Mucosa of gallbladder (tissue), 1 donor: ENCODE data around the gene LCE5A. TPM values are rescaled to one million over a fixed set of nuclear protein-coding genes. Genes with fewer than 3 reads are reported as not detected.
"Not testable (repeated sequence)": the region's sequence is repeated elsewhere in the genome, so short reads cannot be mapped to it uniquely, and the experiment has no call there.

Source experiments
- DNase-seq: peaks from one replicate; pipeline ENCODE4 v3.0.0-alpha.2; 2020; ENCODE audit warnings: low spot score
- total RNA-seq: library from RNA; stranded (reverse); gene quantifications from one replicate; pipeline ENCODE4 v1.2.1, GENCODE V29; 2021
- donor health status: DM: no; HTN: no; CAD: no.

Gene LCE5A
- total RNA-seq, 1 donor from 2014 or later = not detected

GRCh38 chr1:152516082-152516481 is 5.5 kb downstream of the LCE5A start:
- DNase-seq = no peak

DNA sequence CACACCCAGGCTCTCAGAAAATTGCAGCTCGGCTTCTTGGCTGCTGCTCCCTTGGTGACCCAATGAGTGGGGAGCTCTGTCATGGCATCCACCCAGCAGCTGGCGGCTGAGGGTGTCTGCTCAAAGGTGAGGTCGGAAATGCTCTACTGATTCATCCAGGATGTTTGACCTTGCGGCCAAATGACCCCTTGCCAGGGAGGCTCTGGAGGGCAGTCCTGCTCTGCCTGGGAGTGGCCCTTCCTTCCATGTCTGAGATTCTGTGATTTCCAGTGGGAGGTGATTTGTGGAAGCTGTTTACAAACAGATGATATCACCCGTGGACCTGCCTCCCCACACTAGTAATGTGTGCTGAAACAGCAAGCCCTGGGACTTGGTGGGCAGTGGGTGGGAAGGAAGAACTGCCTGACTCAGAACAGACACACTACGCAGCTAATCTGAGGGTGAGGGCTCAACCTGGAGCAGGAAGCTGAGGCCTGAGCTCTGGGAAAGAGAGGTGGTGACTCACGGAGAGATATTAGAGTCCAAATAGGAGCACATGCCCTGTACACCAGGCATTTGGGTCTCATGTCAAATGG is 6.7 kb downstream of the LCE5A start:
- no peak for DNase-seq

DNA sequence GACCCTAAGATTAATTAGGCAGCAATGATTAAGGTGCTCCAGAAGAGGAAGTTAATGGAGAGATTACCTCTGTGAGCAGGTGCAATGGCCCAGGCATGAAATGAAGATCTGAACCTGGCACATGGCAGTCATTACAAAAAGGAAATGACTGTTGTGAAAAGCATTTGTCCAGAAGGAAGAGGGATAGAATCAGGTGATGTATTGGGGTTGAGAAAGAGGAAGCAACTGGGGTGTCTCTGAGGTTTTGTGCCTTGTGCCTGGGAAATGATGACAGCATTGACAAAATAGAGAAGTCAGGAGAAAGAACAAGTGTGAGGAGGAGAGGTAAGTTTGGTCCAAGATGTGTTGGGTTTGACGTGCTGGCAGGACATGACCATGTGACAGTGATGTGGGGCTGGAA is 9.2 kb downstream of the LCE5A start:
- no peak for DNase-seq

DNA sequence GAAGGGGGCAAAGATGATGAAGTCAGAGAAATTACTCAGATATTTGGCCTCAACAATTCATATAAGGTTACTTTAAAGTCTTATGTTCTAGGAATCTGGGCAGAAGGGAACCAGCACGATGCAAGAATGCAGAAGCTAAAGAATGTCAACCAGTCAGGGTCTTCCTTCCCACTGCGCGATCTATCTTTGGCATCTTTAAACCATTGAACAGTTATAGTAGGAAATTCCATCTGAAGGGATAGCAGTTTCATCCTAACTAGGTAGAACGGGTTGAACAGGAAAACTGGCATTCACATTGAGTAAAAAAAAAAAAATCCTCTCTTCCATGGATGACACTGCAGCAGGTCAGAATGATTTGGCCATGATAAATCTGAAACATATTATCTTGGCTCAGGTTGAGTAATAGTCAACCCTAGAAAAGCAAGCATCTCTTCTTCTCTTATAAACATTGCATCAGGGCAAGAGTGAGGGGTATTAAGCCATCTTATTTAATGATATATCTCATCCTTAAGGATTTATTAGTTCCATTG is 10.0 kb downstream of the LCE5A start:
- no peak for DNase-seq

DNA sequence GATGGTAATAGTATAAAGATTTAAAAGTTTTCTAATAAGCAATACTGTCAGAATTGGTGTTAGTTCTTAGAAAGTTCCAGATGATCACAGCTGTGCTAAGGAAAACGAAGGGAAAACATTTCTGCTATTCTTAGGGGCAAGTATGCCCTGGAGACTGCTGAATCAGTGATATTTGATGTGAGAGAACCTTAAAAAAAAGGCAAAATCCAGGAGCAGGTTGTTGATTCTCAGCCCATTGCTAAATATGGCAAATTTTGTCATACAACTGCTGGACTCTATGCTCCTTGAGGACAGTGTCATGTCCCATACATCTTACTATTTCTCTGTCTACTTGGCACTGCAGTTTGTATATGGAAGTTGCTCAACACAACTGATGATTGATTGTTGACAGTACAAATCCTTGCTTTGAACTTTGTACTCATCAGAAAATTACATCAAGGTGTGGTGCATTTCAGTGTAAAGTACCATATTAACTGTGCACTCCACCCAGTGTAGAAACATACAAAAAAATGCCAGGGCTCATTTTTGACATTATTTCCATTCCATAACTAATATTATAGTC is 14.6 kb downstream of the LCE5A start:
- DNase-seq = no peak

GRCh38 chr1:152533327-152533938 is 22.8 kb downstream of the LCE5A start:
- no peak for DNase-seq

DNA sequence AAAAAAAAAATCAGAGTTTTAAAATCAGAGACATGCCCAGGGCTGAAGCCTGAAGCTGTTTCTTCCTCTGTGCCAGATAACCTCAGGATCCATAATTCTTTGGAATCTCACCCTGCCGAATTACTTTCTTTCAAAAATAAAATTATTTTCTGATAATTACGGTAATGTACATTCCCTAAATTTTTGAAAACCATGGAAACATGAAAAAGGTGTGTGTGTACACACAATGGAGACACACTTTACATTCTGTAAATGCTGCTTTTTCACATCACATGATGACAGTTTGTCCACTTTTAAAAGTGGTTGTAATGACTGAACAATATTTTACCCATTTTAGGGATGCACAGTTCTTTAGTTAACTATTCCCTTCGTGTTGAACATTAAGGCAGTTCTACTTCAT is 25.2 kb downstream of the LCE5A start:
- no peak for DNase-seq

DNA sequence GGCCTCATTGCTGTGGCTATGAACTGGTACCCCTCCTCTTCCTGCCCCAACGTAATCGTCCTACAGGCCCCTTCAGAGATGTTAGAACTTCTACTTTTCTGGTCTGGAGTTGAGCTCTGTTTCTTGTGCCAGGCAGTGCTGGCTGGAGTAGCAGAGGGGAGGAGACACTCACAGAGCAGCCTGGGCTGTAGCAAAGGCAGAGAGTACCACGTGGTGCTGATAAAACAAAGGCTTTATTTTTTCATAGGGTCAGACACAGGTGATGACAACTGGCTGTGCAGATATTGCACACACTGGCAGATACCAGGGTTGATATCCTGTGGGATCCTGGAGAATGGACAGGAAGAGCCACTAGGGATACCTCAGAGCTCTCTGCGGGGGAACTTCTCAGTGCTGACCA is 26.9 kb downstream of the LCE5A start:
- DNase-seq = peak; percentile 39

- DNase-seq = no peak
These were observed 29.3 kb downstream of the LCE5A start for GRCh38 chr1:152539901-152540300.

GRCh38 chr1:152543820-152544219 is 33.2 kb downstream of the LCE5A start:
- DNase-seq = no peak

GRCh38 chr1:152546704-152547103 is 36.1 kb downstream of the LCE5A start:
- DNase-seq = no peak

DNA sequence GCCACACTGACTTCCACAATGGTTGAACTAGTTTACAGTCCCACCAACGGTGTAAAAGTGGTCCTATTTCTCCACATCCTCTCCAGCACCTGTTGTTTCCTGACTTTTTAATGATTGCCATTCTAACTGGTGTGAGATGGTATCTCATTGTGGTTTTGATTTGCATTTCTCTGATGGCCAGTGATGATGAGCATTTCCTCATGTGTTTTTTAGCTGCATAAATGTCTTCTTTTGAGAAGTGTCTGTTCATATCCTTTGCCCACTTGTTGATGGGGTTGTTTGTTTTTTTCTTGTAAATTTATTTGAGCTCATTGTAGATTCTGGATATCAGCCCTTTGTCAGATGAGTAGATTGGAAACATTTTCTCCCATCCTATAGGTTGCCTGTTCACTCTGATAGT is 37.8 kb downstream of the LCE5A start:
- not testable (repeated sequence) for DNase-seq

Other genes with a start within 250 kb of the LCE5A start
- not detected for gene FLG, start 185.6 kb upstream of the LCE5A start, total RNA-seq
- not detected for gene FLG2, start 150.8 kb upstream of the LCE5A start, total RNA-seq
- not detected for gene CRNN, start 96.5 kb upstream of the LCE5A start, total RNA-seq
- gene CRCT1, start 3.7 kb downstream of the LCE5A start, total RNA-seq = not detected
- not detected for gene LCE3E, start 56.0 kb downstream of the LCE5A start, total RNA-seq
- not detected for gene LCE3D, start 69.7 kb downstream of the LCE5A start, total RNA-seq
- not detected for gene LCE3C, start 89.4 kb downstream of the LCE5A start, total RNA-seq
- gene LCE3B, start 103.0 kb downstream of the LCE5A start, total RNA-seq = not detected
- gene LCE3A, start 112.3 kb downstream of the LCE5A start, total RNA-seq = not detected
- gene LCE2D, start 152.6 kb downstream of the LCE5A start, total RNA-seq = not detected
- gene LCE2C, start 164.5 kb downstream of the LCE5A start, total RNA-seq = not detected
- gene LCE2B, start 175.3 kb downstream of the LCE5A start, total RNA-seq = not detected
- not detected for gene LCE2A, start 187.5 kb downstream of the LCE5A start, total RNA-seq
- gene LCE4A, start 197.4 kb downstream of the LCE5A start, total RNA-seq = not detected
- not detected for gene KPRP, start 247.2 kb downstream of the LCE5A start, total RNA-seq